Glutamatergic neuron (in vitro differentiated cells): Measurements from ENCODE around the gene UGT1A7. TPM values are rescaled to one million over a fixed set of nuclear protein-coding genes. Genes with fewer than 3 reads are reported as not detected.
"Not testable (repeated sequence)": the region's sequence is repeated elsewhere in the genome, so short reads cannot be mapped to it uniquely, and the experiment has no call there.

Experiments used
- DNase-seq: peaks from one replicate; pipeline ENCODE4 v3.0.0; 2022
- H3K27ac Mint-ChIP-seq: one replicate; pipeline ENCODE4 v1.8.0; 2020; ENCODE audit warnings: mild to moderate bottlenecking, mixed read lengths, inconsistent platforms; ENCODE audit not compliant: unreplicated experiment
- H3K27me3 Mint-ChIP-seq: one replicate; pipeline ENCODE4 v1.8.0; 2020; ENCODE audit warnings: mild to moderate bottlenecking, moderate library complexity, mixed read lengths, inconsistent platforms; ENCODE audit not compliant: unreplicated experiment
- H3K36me3 Mint-ChIP-seq: one replicate; pipeline ENCODE4 v1.8.0; 2020; ENCODE audit warnings: mild to moderate bottlenecking, mixed read lengths, inconsistent platforms; ENCODE audit not compliant: unreplicated experiment
- H3K4me1 Mint-ChIP-seq: one replicate; pipeline ENCODE4 v1.8.0; 2020; ENCODE audit warnings: mild to moderate bottlenecking, low read depth, mixed read lengths, inconsistent platforms; ENCODE audit not compliant: unreplicated experiment
- H3K4me3 Mint-ChIP-seq: one replicate; pipeline ENCODE4 v1.8.0; 2020; ENCODE audit warnings: mild to moderate bottlenecking, mixed read lengths, inconsistent platforms; ENCODE audit not compliant: unreplicated experiment
- H3K9me3 Mint-ChIP-seq: one replicate; pipeline ENCODE4 v1.8.0; 2020; ENCODE audit warnings: mild to moderate bottlenecking, moderate library complexity, mixed read lengths, inconsistent platforms; ENCODE audit not compliant: unreplicated experiment
- total RNA-seq: library from RNA; stranded (reverse); fragmentation: NEBNext Ultra II Directional; extraction: Animal tissue kit (Norgen Biotek cat#: 25700); gene quantifications from one replicate; pipeline ENCODE4 v1.2.1, GENCODE V29; 2021; ENCODE audit not compliant: unreplicated experiment
- TF ChIP-seq, protein P1 (sequence below): fragments of 200-600 bp; sonication (generic); IDR thresholded peaks from one replicate; pipeline ENCODE4 v1.5.0; 2021; ENCODE audit not compliant: partially characterized antibody, unreplicated experiment

UGT1A7 gene
- total RNA-seq, 1 donor from 2014 or later: not detected

- DNase-seq: no peak
- H3K27ac Mint-ChIP-seq: no peak overlapping the region
- no peak overlapping the region for H3K4me3 Mint-ChIP-seq
- H3K4me1 Mint-ChIP-seq: no peaks in the 10 kb centered on the region
- peaks cover 3% of the 10 kb centered on the region for H3K9me3 Mint-ChIP-seq
- TF ChIP-seq, protein P1, sequence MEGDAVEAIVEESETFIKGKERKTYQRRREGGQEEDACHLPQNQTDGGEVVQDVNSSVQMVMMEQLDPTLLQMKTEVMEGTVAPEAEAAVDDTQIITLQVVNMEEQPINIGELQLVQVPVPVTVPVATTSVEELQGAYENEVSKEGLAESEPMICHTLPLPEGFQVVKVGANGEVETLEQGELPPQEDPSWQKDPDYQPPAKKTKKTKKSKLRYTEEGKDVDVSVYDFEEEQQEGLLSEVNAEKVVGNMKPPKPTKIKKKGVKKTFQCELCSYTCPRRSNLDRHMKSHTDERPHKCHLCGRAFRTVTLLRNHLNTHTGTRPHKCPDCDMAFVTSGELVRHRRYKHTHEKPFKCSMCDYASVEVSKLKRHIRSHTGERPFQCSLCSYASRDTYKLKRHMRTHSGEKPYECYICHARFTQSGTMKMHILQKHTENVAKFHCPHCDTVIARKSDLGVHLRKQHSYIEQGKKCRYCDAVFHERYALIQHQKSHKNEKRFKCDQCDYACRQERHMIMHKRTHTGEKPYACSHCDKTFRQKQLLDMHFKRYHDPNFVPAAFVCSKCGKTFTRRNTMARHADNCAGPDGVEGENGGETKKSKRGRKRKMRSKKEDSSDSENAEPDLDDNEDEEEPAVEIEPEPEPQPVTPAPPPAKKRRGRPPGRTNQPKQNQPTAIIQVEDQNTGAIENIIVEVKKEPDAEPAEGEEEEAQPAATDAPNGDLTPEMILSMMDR: no peak
- H3K27me3 Mint-ChIP-seq: peaks cover 3% of the 10 kb centered on the region
- H3K36me3 Mint-ChIP-seq: peaks cover 5% of the 10 kb centered on the region
Measured at GRCh38 chr2:233740870-233741269, 59.2 kb downstream of the UGT1A7 start.

- Mint-ChIP-seq H3K36me3 (peaks cover 7% of the 10 kb centered on the region), H3K4me3 (no peak overlapping the region), H3K4me1 (no peaks in the 10 kb centered on the region), H3K27me3 (peaks cover 1% of the 10 kb centered on the region), H3K9me3 (peaks cover 5% of the 10 kb centered on the region), H3K27ac (no peak overlapping the region)
- TF ChIP-seq, protein P1: no peak
- DNase-seq: no peak
Measured at GRCh38 chr2:233743464-233744259, 62.0 kb downstream of the UGT1A7 start.

DNA sequence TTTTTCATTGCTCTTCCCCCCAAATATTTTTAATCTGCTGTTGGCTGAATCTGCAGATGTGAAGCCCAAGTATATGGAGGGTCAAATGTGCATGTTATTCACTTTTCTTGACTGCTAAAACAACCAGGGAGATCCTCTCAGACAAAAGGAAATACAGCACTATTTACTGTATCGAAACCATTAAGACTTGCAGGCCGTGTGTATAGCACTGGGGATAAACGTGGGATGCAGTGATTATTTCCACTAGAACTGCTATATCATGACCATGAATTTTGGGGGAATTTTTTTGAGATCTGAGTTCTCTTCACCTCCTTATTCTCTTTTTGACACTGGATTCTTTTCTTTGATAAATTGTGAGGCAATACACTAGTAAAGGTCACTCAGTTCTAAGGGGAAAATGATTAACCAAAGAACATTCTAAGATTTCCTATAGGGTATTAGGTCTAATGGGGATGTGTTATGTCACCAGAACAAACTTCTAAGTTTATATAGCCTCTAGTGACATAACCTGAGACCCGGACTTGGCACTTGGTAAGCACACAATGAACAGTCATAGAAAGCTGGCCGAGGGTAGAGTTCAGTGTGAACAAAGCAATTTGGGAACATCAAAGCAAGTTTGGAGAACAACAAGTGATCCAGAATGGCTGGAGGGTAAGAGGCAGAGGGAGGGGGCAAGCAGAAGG, 63.5 kb downstream of the UGT1A7 start:
- TF ChIP-seq, protein P1: no peak
- no peaks in the 10 kb centered on the region for H3K4me1 Mint-ChIP-seq
- H3K27me3 Mint-ChIP-seq: peaks cover 3% of the 10 kb centered on the region
- no peak overlapping the region for H3K27ac Mint-ChIP-seq
- H3K36me3 Mint-ChIP-seq: peaks cover 7% of the 10 kb centered on the region
- H3K4me3 Mint-ChIP-seq: no peak overlapping the region
- peaks cover 5% of the 10 kb centered on the region for H3K9me3 Mint-ChIP-seq
- DNase-seq: no peak

DNA sequence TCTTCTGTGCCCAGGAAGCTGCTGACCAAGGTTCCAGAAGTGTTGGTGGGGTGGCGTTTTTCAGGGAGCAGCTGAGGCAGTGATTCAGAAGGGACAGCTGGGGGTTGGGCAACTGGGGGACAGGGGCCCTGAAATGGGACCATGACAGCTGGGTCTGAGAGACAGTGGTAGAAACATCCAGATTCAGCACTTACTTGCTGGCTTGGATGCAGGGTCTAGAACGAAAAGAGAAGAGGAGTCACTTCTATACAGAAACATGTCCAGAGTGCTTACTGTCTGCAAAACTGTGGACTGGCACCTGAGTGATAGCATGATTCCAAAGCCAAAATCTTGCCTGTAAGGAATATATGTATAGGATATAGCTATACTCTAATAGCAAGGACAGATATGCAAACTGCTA, 64.1 kb downstream of the UGT1A7 start:
- not testable (repeated sequence) for H3K4me1 Mint-ChIP-seq, DNase-seq, H3K36me3 Mint-ChIP-seq, H3K27ac Mint-ChIP-seq, H3K9me3 Mint-ChIP-seq, H3K4me3 Mint-ChIP-seq, H3K27me3 Mint-ChIP-seq

DNA sequence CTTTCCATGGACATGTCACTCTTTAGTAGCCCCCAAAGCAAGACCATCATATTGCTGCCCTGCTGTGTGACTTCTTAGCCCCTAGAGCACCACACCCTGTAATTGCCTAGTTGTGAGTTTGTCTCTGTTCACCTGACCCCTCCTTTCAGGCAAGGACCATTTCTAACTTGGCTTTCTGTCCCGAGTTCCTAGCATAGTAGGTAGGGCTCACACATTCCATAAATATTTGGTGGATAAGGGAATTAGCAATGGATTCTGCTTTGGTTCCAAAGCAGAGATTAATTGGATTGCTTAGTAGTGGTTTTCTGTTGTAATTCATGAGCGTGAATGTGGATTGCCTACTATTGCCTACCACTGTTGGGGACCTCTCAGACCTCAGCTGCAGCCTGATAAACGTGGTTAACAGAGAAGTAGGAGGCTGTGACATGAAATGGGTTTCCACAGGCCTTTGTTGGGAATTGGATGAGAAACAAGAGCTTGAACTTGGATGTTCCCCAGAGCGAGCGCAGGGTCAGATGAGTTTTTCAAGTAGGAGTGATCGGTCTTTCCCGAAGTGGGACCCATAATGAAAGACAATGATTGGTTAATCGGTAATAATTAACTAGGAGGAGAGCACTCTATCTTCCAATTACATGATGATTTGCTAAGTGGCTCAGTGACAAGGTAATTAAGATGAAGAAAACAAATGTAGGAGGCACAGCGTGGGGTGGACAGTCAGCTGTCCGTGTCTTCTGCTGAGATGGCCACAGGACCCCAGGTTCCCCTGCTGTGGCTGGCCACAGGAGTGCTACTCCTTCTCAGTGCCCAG, 65.0 kb downstream of the UGT1A7 start:
- H3K4me3 Mint-ChIP-seq: no peak overlapping the region
- H3K9me3 Mint-ChIP-seq: peaks cover 7% of the 10 kb centered on the region
- TF ChIP-seq, protein P1: no peak
- H3K4me1 Mint-ChIP-seq: no peaks in the 10 kb centered on the region
- peaks cover 4% of the 10 kb centered on the region for H3K27me3 Mint-ChIP-seq
- DNase-seq: no peak
- peaks cover 14% of the 10 kb centered on the region for H3K36me3 Mint-ChIP-seq
- no peak overlapping the region for H3K27ac Mint-ChIP-seq
